A549 (cell line): ENCODE results near the gene XIAP. TPM values are rescaled to one million over a fixed set of nuclear protein-coding genes. Genes with fewer than 3 reads are reported as not detected.
A peak's percentile ranks its signal among the peaks of the same experiment; 100 is the strongest.
"Not testable (repeated sequence)": the region's sequence is repeated elsewhere in the genome, so short reads cannot be mapped to it uniquely, and the experiment has no call there.

Experiments used
- ATAC-seq, 2 experiments: fragments of 200-7000 bp in 1 of 2; fragments of >200 bp in 1 of 2; cut with Nextera tagmentation in 1 of 2; cut with Tn5 transposase in 1 of 2; 3 replicates each; pipeline versions ENCODE4 v1.8.0 to v1.9.1; 2018 to 2020; ENCODE audit warnings: mild to moderate bottlenecking in 1 of 2, moderate library complexity in 1 of 2
- CTCF ChIA-PET: fragments of 300-600 bp; sonication (Branson Sonifier 250); formaldehyde crosslinking; extraction: SDS; loops from one replicate; lab custom pipeline; 2021; ENCODE audit warnings: antibody characterized with exemption, inconsistent platforms; lab: Yijun Ruan, JAX
- POLR2A ChIA-PET: fragments of 350-600 bp; formaldehyde crosslinking; extraction: SDS; loops from one replicate; lab custom pipeline; 2021; ENCODE audit warnings: antibody characterized with exemption, inconsistent platforms; lab: Yijun Ruan, JAX
- DNase-seq, 2 experiments: peaks; one replicate each; pipeline versions ENCODE4 v3.0.0 to v3.0.0-alpha.2; 2011 to 2016; ENCODE audit warnings: low read depth in 1 of 2, low spot score in 1 of 2
- FAIRE-seq: peaks from 2 replicates; lab custom pipeline; 2011; peaks lifted over from hg19 to GRCh38; lab: Jason Lieb, UNC
- H3K27ac ChIP-seq, 2 experiments: fragments of >200 bp; sonication (Bioruptor Twin); formaldehyde crosslinking; 3 replicates each; pipeline ENCODE4 v1.5.1; 2016 to 2017
- H3K4me1 ChIP-seq: fragments of >200 bp; sonication (Bioruptor Twin); formaldehyde crosslinking; 3 replicates; pipeline ENCODE4 v1.6.1; 2016
- H3K4me2 ChIP-seq: fragments of >200 bp; sonication (Bioruptor Twin); formaldehyde crosslinking; 3 replicates; pipeline ENCODE4 v1.6.1; 2016
- H3K4me3 ChIP-seq: fragments of >200 bp; sonication (Bioruptor Twin); formaldehyde crosslinking; 3 replicates; pipeline ENCODE4 v1.5.1; 2016
- H3K9me3 ChIP-seq: fragments of >200 bp; sonication (Bioruptor Twin); formaldehyde crosslinking; 3 replicates; pipeline ENCODE4 v1.6.1; 2016
- BCL3 ChIP-seq: fragments of >200 bp; sonication (Bioruptor Twin); formaldehyde crosslinking; IDR thresholded peaks from 3 replicates; pipeline ENCODE4 v1.6.1; 2016
- BHLHE40 ChIP-seq: IDR thresholded peaks from 2 replicates; pipeline ENCODE4 v1.6.1; 2012; ENCODE audit warnings: low read depth, low read length, inconsistent platforms
- CBX8 ChIP-seq: fragments of 200-600 bp; sonication (generic); IDR thresholded peaks from 2 replicates; pipeline ENCODE4 v1.6.1; 2016
- CHD4 ChIP-seq: fragments of 200-600 bp; sonication (generic); IDR thresholded peaks from 2 replicates; pipeline ENCODE4 v1.6.1; 2016; ENCODE audit warnings: antibody characterized with exemption, mild to moderate bottlenecking, borderline replicate concordance
- EHMT2 ChIP-seq: fragments of 200-600 bp; sonication (generic); IDR thresholded peaks from 2 replicates; pipeline ENCODE4 v1.6.1; 2016; ENCODE audit warnings: antibody characterized with exemption, low read depth, mild to moderate bottlenecking, moderate library complexity
- ELK1 ChIP-seq: fragments of 150-350 bp; IDR thresholded peaks from 2 replicates; pipeline ENCODE4 v1.6.1; 2014; ENCODE audit warnings: low read depth, mild to moderate bottlenecking, low read length
- ESRRA ChIP-seq: fragments of 150-350 bp; IDR thresholded peaks from 2 replicates; pipeline ENCODE4 v1.6.1; 2014; ENCODE audit warnings: mild to moderate bottlenecking, low read length, borderline replicate concordance
- FOSL2 ChIP-seq, 2 experiments: fragments of 450-650 bp in 1 of 2; fragments of >200 bp in 1 of 2; sonication (Bioruptor Twin) in 1 of 2; formaldehyde crosslinking; IDR thresholded peaks; 2 replicates each; pipeline versions ENCODE4 v1.5.0 to v1.6.1; 2016 to 2020; ENCODE audit warnings: mild to moderate bottlenecking in 1 of 2, moderate library complexity in 1 of 2
- FOXS1 ChIP-seq: fragments of 250-450 bp; sonication (Bioruptor Pico); IDR thresholded peaks from 2 replicates; pipeline ENCODE4 v1.5.0; 2020; ENCODE audit warnings: mild to moderate bottlenecking, moderate library complexity
- HDAC2 ChIP-seq: fragments of 200-600 bp; sonication (generic); IDR thresholded peaks from 2 replicates; pipeline ENCODE4 v1.6.1; 2016
- HES2 ChIP-seq: fragments of >200 bp; sonication (Bioruptor Twin); formaldehyde crosslinking; IDR thresholded peaks from 2 replicates; pipeline ENCODE4 v1.6.1; 2016
- HEYL ChIP-seq: fragments of 250-450 bp; sonication (Bioruptor Pico); IDR thresholded peaks from 2 replicates; pipeline ENCODE4 v1.8.0; 2021; ENCODE audit warnings: mild to moderate bottlenecking, moderate library complexity
- HOXA7 ChIP-seq: fragments of 250-450 bp; sonication (Bioruptor Pico); IDR thresholded peaks from 2 replicates; pipeline ENCODE4 v1.5.0; 2020; ENCODE audit warnings: mild to moderate bottlenecking, moderate library complexity
- HOXB5 ChIP-seq: fragments of 250-450 bp; sonication (Bioruptor Pico); IDR thresholded peaks from 2 replicates; pipeline ENCODE4 v1.5.0; 2020; ENCODE audit warnings: mild to moderate bottlenecking, moderate library complexity
- JUN ChIP-seq, 2 experiments: fragments of >200 bp; sonication (Bioruptor Twin); formaldehyde crosslinking; IDR thresholded peaks; 2 replicates in 1 of 2; 3 replicates in 1 of 2; pipeline ENCODE4 v1.6.1; 2016 to 2017
- MAFK ChIP-seq: fragments of 450-650 bp; IDR thresholded peaks from 2 replicates; pipeline ENCODE4 v1.6.1; 2014; ENCODE audit not compliant: partially characterized antibody
- MAX ChIP-seq: IDR thresholded peaks from 2 replicates; pipeline ENCODE4 v1.6.1; 2012
- MYC ChIP-seq: IDR thresholded peaks from 2 replicates; pipeline ENCODE4 v1.6.1; 2012; ENCODE audit warnings: mild to moderate bottlenecking, inconsistent platforms, low read length, improper control_type of control experiment, borderline replicate concordance
- PBX3 ChIP-seq: IDR thresholded peaks from 2 replicates; pipeline ENCODE4 v1.6.1; 2012
- POLR2A ChIP-seq: IDR thresholded peaks from 2 replicates; pipeline ENCODE4 v1.6.1; 2012; ENCODE audit warnings: mild to moderate bottlenecking, low read length
- POLR2AphosphoS2 ChIP-seq: conservative IDR thresholded peaks from 2 replicates; pipeline ENCODE4 v1.6.1; 2012; ENCODE audit warnings: low read length, improper control_type of control experiment, inconsistent platforms
- REST ChIP-seq: fragments of 200-600 bp; sonication (generic); IDR thresholded peaks from 2 replicates; pipeline ENCODE4 v1.6.1; 2016; ENCODE audit warnings: antibody characterized with exemption, mild to moderate bottlenecking, moderate library complexity
- RFX5 ChIP-seq: fragments of 450-650 bp; IDR thresholded peaks from 2 replicates; pipeline ENCODE4 v1.7.1; 2014; ENCODE audit warnings: antibody characterized with exemption, mild to moderate bottlenecking, moderate library complexity
- RNF2 ChIP-seq: fragments of 200-600 bp; sonication (generic); IDR thresholded peaks from 2 replicates; pipeline ENCODE4 v1.6.1; 2016; ENCODE audit warnings: low read depth, mild to moderate bottlenecking, antibody characterized with exemption, moderate library complexity, borderline replicate concordance
- SREBF2 ChIP-seq: fragments of 450-650 bp; IDR thresholded peaks from 2 replicates; pipeline ENCODE4 v1.6.1; 2014; ENCODE audit warnings: mild to moderate bottlenecking, moderate library complexity
- TP53 ChIP-seq: fragments of 250-450 bp; sonication (Bioruptor Pico); IDR thresholded peaks from 2 replicates; pipeline ENCODE4 v1.5.0; 2021; ENCODE audit warnings: mild to moderate bottlenecking, moderate library complexity
- ZC3H11A ChIP-seq: fragments of 450-650 bp; IDR thresholded peaks from 2 replicates; pipeline ENCODE4 v1.6.1; 2014; ENCODE audit warnings: antibody characterized with exemption, mild to moderate bottlenecking
- ZFP36 ChIP-seq: fragments of 450-650 bp; IDR thresholded peaks from 2 replicates; pipeline ENCODE4 v1.6.1; 2014; ENCODE audit warnings: borderline replicate concordance; ENCODE audit not compliant: partially characterized antibody
- WGBS: methylation state at CpG from one replicate; pipeline ENCODE4 v1.1.6; 2017; ENCODE audit errors: missing lambda C conversion rate; 5-methylcytosine and 5-hydroxymethylcytosine counted together
- polyA plus RNA-seq, 4 experiments: library from polyadenylated mRNA; depleted of rRNA in 3 of 4; stranded (reverse); fragments of >200 nt; fragmentation: RNase III in 1 of 4; extraction: RNeasy Plus Mini Kit Qiagen cat#74134 plus additional on column Dnase treatment in 1 of 4; gene quantifications; 2 replicates in 3 of 4; 3 replicates in 1 of 4; pipeline ENCODE4 v1.2.3, GENCODE V29; 2011 to 2017

Gene XIAP
- polyA plus RNA-seq, 2 of the 4 experiments (the other 2 are of a cell fraction), result 42.9 to 44.1 TPM

GRCh38 chrX:123927845-123928244 is 68.0 kb downstream of the XIAP start (continued):
- TF ChIP-seq HES2 (no peak), HOXA7 (CRISPR knock-in tag) (no peak), ESRRA (no peak), CBX8 (no peak), EHMT2 (no peak), ELK1 (no peak), RFX5 (no peak), BCL3 (no peak), TP53 (CRISPR knock-in tag) (no peak)

GRCh38 chrX:123932055-123932454 is 72.2 kb downstream of the XIAP start:
- CTCF ChIA-PET, POLR2A ChIA-PET, H3K9me3 ChIP-seq, DNase-seq, H3K4me1 ChIP-seq, FAIRE-seq, H3K4me3 ChIP-seq, H3K27ac ChIP-seq, ATAC-seq, H3K4me2 ChIP-seq: not testable (repeated sequence)
- peak; percentile 86 for TF ChIP-seq ZFP36
- 4% methylated on average over 2 of the region's 2 CpGs for whole genome bisulfite sequencing

GRCh38 chrX:123943074-123943473 is 83.2 kb downstream of the XIAP start:
- FAIRE-seq (peak; percentile 91), ATAC-seq (no peak), DNase-seq (no peak)
- Histone ChIP-seq H3K4me2 (no peak overlapping the region), H3K9me3 (no peaks in the 10 kb centered on the region), H3K4me3 (no peak overlapping the region), H3K4me1 (peaks cover 7% of the 10 kb centered on the region; the same call in 2 of the 3 replicates), H3K27ac (no peak overlapping the region)
- 70% methylated on average over 1 of the region's 1 CpG for WGBS
- CTCF ChIA-PET, result no interaction called here
- POLR2A ChIA-PET, result no interaction called here
- TF ChIP-seq CHD4 (no peak), MAX (no peak), PBX3 (no peak), MAFK (no peak), HOXB5 (no peak), JUN (IDR thresholded peaks at IDR 0.05) (no peak), MYC (no peak), POLR2AphosphoS2 (no peak), SREBF2 (no peak), RNF2 (no peak), HDAC2 (no peak), ZFP36 (no peak), HEYL (no peak), BHLHE40 (no peak), REST (no peak), FOSL2 (IDR thresholded peaks at IDR 0.05) (no peak), FOSL2 (CRISPR knock-in tag; IDR thresholded peaks at IDR 0.05) (no peak), POLR2A (no peak), ZC3H11A (no peak), HOXA7 (CRISPR knock-in tag) (no peak), FOXS1 (CRISPR knock-in tag) (no peak)
